T1000 (cell line): ENCODE results near the gene ASB7.

Experiments
- DNase-seq: peaks from one replicate; lab custom pipeline; 2025; ENCODE audit warnings: mixed read lengths; lab: John Stamatoyannopoulos, UW

ASB7 gene

DNA sequence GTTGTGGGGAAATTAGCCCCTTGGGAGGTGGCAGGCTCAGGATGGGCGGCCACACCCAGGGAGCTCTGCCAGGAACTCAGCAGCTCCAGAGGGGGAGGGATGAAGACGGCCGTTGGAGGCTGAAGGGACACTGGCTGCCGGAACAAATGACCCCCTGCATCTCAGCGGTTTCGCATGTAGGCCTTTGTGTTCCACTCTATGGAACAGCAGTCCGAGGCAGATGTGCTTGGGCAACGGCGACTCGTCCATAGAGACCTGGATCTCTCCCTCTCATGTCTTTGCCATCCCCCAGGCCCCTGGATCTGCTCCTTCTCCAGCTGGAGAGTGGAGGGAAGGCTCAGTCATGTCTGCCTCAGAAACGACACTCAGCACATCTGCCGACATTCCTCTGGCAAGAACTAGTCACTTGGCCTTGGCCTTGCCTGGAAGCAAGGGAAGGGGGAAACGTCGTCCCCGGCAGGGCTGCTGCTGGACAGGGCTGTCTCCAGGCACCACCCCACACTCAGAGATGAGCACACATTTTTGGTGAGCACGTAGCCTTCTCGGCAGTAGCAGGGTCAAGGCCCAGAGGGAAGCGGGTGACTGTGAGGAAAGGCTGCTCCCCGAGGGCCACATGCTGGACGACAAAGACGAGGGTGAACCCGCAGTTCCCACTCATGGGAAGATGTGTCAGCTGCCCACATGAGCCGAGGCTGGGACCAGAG is 83.8 kb downstream of the ASB7 start:
- DNase-seq = no peak

DNA sequence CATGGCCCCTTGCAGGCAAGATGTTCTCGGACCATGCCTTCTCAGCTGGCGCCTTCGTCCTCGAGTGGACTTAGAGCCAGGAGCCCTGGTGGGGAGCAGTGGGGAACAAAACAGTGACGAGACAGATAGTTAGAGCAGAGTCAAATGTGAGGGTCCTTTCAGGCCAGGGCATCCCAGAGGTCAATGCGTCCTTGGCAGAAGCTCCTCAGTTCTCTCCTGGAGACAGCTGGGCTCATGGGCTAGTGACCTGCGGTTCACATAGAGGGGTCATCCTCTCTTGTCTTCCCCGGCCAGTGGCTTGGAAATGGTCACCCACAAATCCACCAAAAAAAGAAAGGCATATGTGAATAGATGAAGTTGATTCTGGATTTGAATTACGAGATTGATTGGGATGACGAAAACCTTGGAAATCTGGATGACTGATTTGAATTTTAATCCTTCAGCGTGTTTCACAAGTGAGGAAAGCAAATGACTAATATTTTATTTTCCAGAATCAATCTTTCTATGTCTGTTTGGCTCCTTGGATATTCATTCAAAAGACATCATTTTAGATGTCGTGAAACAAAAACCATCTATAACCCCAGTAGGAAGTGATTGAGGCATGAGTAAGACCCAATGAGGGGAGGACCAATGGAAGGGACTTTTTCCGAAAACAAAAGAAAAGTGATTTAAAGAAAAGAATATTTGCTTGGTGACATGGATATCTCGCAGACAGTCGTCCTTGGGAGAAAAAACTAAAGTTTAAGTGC is 84.5 kb downstream of the ASB7 start:
- no peak for DNase-seq

DNA sequence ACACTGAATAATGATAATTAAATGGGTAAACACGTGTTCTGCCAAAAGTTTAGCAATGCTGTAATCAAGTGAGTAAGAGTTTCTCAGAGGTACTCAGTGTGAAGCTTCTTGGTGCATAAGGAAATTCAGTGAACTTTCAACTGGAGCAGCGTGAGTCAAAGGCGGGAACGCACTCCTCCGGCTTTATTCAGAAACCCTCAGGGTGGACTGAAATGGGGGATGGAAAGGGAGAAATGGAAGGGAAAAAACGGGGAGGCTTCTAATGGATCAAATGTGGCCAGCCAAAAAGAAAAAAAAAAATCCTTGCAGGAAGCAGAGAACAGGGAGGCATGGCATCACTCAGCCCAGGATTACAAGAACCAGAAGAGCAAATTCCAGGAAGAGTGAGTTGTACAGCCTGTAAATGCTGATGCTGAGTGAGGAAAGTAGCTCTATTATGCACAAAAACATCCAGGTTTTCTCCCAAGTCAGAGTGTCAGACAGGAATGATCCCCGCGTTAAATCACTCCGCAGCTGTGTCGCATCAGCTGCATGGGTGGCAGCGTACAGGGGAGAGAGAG is 85.3 kb downstream of the ASB7 start:
- DNase-seq = peak; percentile 27

DNA sequence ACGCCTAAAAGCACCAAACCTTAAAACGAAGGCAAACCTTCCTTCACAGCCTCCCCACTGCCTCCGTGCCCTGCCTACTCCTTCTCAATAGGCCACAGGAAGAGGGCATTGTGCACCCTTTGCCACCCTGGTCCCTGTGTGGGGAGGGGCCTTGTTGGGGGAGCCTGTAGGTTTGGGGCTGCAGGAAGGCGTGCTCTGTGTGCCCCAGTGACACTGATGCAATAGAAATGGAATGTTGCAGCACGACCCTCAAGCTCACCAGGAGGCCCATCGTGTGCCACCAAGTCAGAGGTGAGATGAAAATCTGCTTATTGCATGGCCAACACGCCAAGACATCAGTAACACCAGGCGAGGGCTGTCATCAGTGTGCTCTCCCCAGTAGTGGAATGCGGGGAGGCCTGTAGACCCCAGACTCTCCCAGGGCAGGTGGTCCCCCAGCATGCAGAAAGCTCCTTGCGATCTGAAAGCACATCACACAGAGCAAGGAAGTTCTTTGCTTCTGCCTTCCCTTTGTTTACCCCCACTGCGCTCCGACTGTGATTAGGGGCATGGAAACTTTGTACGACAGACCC is 86.2 kb downstream of the ASB7 start:
- DNase-seq = no peak

DNA sequence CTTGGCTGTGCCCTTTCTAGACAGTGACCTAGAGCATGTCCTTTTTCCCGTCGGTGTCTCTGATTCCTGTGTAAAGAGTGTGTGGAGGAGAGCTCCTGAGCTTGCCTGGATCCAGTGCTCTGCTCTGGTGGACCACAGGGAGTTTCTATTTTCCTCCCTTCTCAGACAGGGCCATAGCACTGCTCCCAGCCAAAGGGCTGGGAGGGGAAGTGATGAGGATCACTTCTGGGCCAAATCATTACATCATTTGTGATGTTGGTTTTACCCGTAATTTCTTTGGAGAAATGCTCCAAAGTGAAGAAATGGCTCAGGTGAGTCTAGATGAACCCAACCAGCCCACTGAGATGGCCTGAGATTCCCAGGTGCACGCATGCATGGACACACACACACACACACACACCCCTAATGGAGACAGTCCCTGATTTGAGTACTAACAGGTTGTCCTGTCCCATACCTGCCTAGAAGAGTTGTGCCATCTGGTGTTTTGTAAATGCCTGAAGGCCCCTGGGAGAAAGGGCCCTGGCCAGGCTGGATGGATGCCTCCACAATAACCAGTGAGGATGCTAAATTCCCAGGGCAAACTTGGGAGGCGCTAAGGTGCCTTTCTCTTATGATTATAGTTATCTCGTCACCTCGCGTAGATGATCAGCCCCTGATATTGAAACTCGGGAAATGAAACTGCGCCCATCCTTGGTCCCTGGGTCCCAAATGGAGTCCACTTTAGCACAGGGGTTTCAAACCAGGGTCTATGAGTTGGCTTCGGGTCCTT is 86.9 kb downstream of the ASB7 start:
- DNase-seq = no peak

DNA sequence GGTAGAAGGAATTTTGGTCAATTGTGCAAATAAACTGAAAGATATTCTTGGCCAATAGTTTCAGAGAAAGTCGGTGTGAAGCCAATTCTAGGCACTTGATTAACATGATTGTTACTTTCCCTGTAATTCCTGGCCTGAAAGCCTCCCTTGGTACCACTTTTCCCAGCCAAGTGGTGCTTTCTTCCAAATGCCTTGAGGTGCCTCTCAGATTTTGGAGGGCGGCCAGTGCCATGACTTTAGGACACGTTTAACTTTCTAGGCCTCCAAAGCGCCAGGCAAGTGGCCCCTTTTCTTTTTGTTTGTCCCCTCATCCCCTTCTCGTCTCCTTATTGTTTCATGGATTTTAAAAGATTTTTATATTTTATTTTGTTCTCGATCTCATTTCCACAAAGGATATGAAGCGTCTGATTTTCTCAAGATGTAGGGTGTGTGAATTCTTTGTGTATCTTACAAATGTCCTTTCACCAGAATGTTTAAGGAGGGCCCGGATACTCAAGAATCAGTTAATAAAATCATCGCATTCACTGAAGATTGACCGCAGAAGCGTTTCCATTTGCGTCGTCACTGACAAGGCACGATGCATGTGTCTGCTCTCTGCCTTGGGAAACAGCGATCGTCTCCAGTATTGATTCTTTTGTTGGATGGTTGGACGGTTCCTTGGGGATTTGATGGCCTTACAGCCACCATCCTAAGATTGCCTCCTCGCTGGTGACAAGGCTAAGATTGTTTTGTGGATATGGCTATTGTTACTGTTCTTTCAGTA is 87.8 kb downstream of the ASB7 start:
- DNase-seq = no peak

DNA sequence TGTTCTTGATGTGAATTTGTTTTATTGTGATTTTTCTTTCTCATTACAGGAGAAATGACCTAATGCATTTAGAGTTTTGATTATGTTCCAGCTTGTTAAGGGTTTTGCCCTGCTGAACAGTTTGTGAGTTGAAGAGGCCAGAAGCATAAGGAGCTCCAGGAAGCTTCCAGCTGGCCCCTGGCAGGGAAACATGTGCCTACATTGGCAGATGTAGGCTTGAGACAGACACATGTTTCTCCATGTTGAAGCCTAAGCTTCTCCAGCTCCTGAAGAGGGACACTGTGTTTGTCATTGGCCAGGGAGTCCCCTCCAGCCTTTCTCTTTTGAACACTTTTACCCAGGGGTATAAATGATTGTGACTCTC is 88.4 kb downstream of the ASB7 start:
- no peak for DNase-seq

DNA sequence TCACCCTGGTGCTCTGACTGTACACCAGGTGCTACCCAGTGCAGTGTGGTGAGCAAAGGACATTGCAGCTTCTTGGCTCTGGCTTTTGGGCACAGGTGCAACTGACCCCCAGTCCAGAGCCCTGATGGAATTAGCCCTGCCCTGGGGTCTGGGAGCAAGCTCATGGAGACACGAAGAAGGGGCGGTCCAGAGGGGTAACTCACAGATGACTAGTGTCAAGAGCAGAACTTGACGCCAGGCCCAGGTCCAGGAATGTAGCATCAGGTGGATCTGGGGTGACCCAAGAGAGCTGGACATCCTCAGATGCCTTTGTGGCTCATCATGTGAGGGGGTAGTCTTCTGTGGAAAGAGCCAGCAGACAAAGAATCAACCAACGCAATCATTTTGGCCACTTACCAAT is 88.9 kb downstream of the ASB7 start:
- no peak for DNase-seq

DNA sequence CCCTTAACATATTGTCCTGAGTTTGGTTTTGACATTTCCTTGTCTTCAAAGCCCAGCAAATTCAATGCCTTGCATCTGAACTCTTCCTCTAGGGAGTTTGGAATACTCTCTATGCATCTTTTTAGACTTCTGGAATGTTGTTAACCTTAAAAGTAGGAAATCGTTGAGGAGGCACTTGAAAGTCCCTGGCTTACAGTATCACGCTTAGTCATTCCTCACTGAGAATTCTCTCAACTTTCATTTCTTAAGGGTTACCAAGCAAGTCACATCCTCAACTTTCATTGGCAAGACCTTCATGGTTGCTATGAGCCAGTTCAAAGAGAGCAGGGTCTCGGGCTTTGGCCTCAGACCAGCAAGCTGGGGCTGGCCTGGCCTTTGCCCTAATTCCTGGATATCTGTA is 89.9 kb downstream of the ASB7 start:
- no peak for DNase-seq

DNA sequence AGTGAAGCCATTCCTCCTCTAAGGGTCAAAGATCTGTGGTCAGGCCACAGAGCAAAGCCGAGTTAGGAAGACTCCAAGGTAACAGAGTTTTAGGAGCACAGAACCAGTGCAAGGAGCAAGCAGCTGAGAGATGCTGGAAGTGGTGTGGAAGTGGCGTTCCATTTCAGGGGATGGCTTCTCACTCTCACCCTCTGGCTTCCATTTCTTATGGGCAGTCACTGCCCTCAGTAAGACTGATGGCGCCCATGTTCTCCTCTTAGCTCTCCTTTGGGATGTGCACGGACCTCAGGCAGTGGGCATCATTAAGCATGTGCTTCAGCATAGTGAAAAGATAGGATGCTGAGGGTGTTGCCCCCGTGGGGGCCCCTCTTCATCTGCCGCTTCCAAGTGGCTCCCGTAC is 90.3 kb downstream of the ASB7 start:
- no peak for DNase-seq

DNA sequence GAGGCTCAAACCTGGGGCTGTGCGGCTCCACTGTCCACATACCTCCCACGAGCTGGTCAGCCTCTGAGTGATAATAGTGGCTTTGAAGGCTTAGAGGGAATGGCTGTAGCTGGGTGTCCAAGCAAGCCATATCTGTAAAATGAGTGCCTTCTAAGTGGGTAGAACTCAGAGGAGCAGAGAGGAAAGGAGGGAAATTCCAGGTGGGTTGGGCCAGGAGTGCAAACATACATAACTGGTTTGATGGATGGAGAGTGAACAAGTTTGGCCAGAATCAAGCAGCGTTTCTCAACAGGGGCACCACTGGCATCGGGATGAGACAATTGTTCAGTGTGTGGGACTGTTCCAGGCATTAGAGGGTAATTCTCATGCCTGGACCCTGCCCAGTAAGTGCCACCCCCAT is 91.1 kb downstream of the ASB7 start:
- no peak for DNase-seq

DNA sequence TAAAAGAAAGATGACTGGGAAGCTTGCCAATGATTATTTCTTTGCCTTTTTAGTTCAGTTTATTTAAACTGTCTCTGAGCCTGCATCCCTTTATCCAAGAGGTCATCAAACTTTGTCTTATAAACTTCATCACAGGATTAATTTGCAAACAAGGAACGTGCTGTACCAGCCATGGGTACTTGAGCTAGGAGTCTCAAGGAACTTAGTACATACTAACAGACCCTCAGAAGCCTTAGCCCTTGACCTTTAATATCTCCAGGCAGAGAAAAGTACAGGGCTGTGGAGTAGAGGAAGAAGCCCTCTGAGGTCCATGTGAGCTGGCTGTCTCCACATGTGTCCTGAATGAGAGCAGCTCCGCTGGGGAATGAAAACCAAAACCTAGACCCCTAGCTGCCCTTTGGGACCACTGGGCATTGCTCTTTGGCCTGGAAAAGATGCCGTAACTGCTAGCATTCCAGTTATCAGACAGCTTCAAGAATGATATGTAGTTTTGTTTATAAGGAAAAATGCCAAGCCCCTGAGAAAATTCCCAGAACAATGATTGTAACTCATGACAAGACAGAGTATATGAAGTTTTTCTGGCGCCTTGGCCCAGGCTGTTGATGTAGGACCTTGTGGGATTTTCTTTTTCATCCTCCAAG is 92.1 kb downstream of the ASB7 start:
- DNase-seq = no peak

DNA sequence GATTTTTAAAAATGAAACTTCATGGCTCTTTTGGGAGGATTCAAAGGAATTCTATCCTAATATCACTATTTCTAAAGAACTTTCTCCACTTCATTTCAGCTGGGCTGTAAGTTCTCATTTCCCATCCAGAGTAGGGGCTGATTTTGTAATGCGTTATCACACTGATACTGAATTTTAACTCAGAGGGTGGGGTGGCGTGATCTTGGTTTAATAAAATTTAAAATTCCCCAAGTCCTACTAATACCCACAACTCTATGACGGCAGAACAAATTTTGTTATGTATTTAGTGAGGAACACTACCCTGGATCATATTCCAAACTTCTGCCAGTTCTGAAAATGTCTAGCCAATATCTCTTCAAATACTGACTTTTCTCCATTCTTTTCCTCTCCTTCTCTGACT is 92.7 kb downstream of the ASB7 start:
- no peak for DNase-seq

DNA sequence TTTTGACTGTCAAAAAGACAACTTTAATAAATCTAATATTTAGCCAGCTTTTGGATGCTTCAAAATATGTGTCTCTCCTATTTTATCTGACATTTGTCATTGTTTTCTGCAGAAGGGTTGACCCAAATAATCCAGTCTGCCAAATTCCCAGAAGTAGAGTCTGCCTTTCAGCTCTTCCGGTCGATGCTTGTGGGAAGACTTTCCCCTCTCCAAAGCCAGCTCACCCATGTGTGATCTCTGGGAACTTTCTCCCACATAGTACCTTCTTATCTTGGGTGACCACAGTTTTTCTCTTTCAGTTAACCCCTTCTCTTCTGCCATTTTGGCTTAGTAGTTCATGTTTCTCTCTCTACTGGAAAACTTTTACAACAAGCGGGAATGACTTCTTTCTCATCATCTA is 94.1 kb downstream of the ASB7 start:
- no peak for DNase-seq
